Measurements from ENCODE around the gene ULBP1.
"Not testable (repeated sequence)": the region's sequence is repeated elsewhere in the genome, so short reads cannot be mapped to it uniquely, and the experiment has no call there.

Gene ULBP1

GRCh38 chr6:149950423-149950822, 13.3 kb upstream of the ULBP1 start:
- Histone ChIP-seq H3K27ac (ENCODE audit: low read depth, low read length) (no peak overlapping the region), H3K9me3 (ENCODE audit: control insufficient read depth in 1 of 2, low read length in 2 of 2) (no peaks in the 10 kb centered on the region), H3K27me3 (ENCODE audit: control insufficient read depth in 1 of 2, insufficient read depth in 2 of 2, low read length in 2 of 2) (peaks cover 34 to 52% of the 10 kb centered on the region in 2 donors), H3K9ac (ENCODE audit: low read depth in 1 of 2, low read length in 2 of 2) (no peak overlapping the region), H3K36me3 (ENCODE audit: control insufficient read depth in 1 of 2, insufficient read depth in 2 of 2, low read length in 2 of 2) (no peaks in the 10 kb centered on the region), H3K4me3 (ENCODE audit: low read depth in 1 of 2, low read length in 2 of 2) (no peak overlapping the region), H3K4me1 (ENCODE audit: control insufficient read depth in 1 of 2, insufficient read depth in 2 of 2, low read length in 2 of 2) (no peaks in the 10 kb centered on the region)

DNA sequence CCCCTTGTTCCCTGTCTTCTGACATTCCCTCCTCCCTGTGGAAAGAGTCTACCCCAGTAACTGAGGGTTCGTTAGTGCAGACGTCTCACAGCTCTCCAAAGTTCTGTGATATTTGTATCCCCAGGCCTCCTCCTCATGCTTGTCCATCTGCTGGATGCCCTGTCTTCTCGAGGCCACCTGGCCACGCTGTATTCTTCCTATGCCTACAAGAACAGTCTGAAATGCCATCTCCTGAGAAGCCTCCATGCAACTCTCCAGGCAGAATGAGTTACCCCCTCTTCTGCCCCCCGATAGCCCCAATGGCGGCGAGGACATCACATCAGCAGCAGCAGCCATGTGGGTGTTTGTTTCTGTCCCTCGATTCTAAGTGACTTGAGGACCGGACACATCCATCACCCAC, 12.6 kb upstream of the ULBP1 start:
- no peaks in the 10 kb centered on the region for H3K36me3 ChIP-seq (ENCODE audit: control insufficient read depth in 1 of 2, insufficient read depth in 2 of 2, low read length in 2 of 2)
- H3K9me3 ChIP-seq (ENCODE audit: control insufficient read depth in 1 of 2, low read length in 2 of 2): no peaks in the 10 kb centered on the region
- no peak overlapping the region for H3K9ac ChIP-seq (ENCODE audit: low read depth in 1 of 2, low read length in 2 of 2)
- H3K27ac ChIP-seq (ENCODE audit: low read depth, low read length): no peak overlapping the region
- H3K4me3 ChIP-seq (ENCODE audit: low read depth in 1 of 2, low read length in 2 of 2): no peak overlapping the region
- peaks cover 41 to 59% of the 10 kb centered on the region in 2 donors for H3K27me3 ChIP-seq (ENCODE audit: control insufficient read depth in 1 of 2, insufficient read depth in 2 of 2, low read length in 2 of 2)
- H3K4me1 ChIP-seq (ENCODE audit: control insufficient read depth in 1 of 2, insufficient read depth in 2 of 2, low read length in 2 of 2): no peaks in the 10 kb centered on the region

GRCh38 chr6:149951626-149952025, 12.1 kb upstream of the ULBP1 start:
- Histone ChIP-seq H3K36me3 (ENCODE audit: control insufficient read depth in 1 of 2, insufficient read depth in 2 of 2, low read length in 2 of 2) (no peaks in the 10 kb centered on the region), H3K9ac (ENCODE audit: low read depth in 1 of 2, low read length in 2 of 2) (no peak overlapping the region), H3K9me3 (ENCODE audit: control insufficient read depth in 1 of 2, low read length in 2 of 2) (no peaks in the 10 kb centered on the region), H3K4me1 (ENCODE audit: control insufficient read depth in 1 of 2, insufficient read depth in 2 of 2, low read length in 2 of 2) (no peaks in the 10 kb centered on the region), H3K4me3 (ENCODE audit: low read depth in 1 of 2, low read length in 2 of 2) (no peak overlapping the region), H3K27me3 (ENCODE audit: control insufficient read depth in 1 of 2, insufficient read depth in 2 of 2, low read length in 2 of 2) (peaks cover 43 to 57% of the 10 kb centered on the region in 2 donors), H3K27ac (ENCODE audit: low read depth, low read length) (no peak overlapping the region)

DNA sequence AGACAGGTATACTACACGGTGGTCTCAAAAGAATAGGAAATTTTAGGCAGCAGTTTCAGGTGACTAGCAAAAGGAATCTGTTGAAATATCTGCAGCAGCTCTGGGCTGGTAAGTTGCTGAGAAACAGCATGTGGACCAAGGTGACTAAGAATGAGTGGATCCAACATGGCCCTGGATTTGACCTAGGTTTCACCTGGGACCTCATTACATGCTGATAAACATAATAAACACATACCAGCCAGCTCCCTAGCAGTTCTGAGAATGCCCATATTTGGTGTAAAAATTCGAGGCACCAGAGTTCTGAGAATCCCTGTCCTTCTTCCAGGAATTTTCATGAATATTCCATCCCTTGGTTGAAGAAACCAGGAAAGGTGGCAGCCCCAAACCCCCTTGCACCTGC, 10.4 kb upstream of the ULBP1 start:
- H3K9ac ChIP-seq (ENCODE audit: low read depth in 1 of 2, low read length in 2 of 2); H3K9me3 ChIP-seq (ENCODE audit: control insufficient read depth in 1 of 2, low read length in 2 of 2); H3K4me3 ChIP-seq (ENCODE audit: low read depth in 1 of 2, low read length in 2 of 2); H3K4me1 ChIP-seq (ENCODE audit: control insufficient read depth in 1 of 2, insufficient read depth in 2 of 2, low read length in 2 of 2); H3K36me3 ChIP-seq (ENCODE audit: control insufficient read depth in 1 of 2, insufficient read depth in 2 of 2, low read length in 2 of 2); H3K27ac ChIP-seq (ENCODE audit: low read depth, low read length): not testable (repeated sequence)
- peaks cover 43 to 55% of the 10 kb centered on the region in 2 donors for H3K27me3 ChIP-seq (ENCODE audit: control insufficient read depth in 1 of 2, insufficient read depth in 2 of 2, low read length in 2 of 2)

DNA sequence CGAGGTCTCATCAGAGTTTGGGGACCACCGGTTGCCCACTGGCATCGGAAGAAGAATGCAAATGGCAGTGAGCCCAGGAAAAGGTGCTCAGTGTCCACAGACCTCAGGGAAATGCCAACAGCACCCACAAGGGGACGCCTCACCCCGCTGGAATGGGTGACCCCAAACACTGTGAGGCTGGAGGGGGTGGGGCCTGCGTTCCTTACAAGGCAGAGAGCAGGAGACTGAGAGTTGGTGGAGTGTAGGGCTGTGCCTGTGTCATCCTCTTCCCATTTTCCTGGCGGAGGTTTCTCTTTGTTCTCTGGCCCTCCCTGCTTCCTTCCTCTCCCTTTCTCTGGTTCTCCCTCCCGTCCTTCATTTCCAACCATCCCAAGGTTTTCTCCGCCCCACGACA, 9.8 kb upstream of the ULBP1 start:
- H3K4me1 ChIP-seq (ENCODE audit: control insufficient read depth in 1 of 2, insufficient read depth in 2 of 2, low read length in 2 of 2); H3K9ac ChIP-seq (ENCODE audit: low read depth in 1 of 2, low read length in 2 of 2); H3K36me3 ChIP-seq (ENCODE audit: control insufficient read depth in 1 of 2, insufficient read depth in 2 of 2, low read length in 2 of 2); H3K27ac ChIP-seq (ENCODE audit: low read depth, low read length); H3K4me3 ChIP-seq (ENCODE audit: low read depth in 1 of 2, low read length in 2 of 2); H3K9me3 ChIP-seq (ENCODE audit: control insufficient read depth in 1 of 2, low read length in 2 of 2): not testable (repeated sequence)
- peaks cover 44 to 52% of the 10 kb centered on the region in 2 donors for H3K27me3 ChIP-seq (ENCODE audit: control insufficient read depth in 1 of 2, insufficient read depth in 2 of 2, low read length in 2 of 2)

GRCh38 chr6:149954328-149954983, 9.3 kb upstream of the ULBP1 start:
- not testable (repeated sequence) for H3K4me1 ChIP-seq (ENCODE audit: control insufficient read depth in 1 of 2, insufficient read depth in 2 of 2, low read length in 2 of 2); H3K4me3 ChIP-seq (ENCODE audit: low read depth in 1 of 2, low read length in 2 of 2); H3K9me3 ChIP-seq (ENCODE audit: control insufficient read depth in 1 of 2, low read length in 2 of 2); H3K27ac ChIP-seq (ENCODE audit: low read depth, low read length); H3K9ac ChIP-seq (ENCODE audit: low read depth in 1 of 2, low read length in 2 of 2); H3K36me3 ChIP-seq (ENCODE audit: control insufficient read depth in 1 of 2, insufficient read depth in 2 of 2, low read length in 2 of 2)
- H3K27me3 ChIP-seq (ENCODE audit: control insufficient read depth in 1 of 2, insufficient read depth in 2 of 2, low read length in 2 of 2): peaks cover 50 to 56% of the 10 kb centered on the region in 2 donors

DNA sequence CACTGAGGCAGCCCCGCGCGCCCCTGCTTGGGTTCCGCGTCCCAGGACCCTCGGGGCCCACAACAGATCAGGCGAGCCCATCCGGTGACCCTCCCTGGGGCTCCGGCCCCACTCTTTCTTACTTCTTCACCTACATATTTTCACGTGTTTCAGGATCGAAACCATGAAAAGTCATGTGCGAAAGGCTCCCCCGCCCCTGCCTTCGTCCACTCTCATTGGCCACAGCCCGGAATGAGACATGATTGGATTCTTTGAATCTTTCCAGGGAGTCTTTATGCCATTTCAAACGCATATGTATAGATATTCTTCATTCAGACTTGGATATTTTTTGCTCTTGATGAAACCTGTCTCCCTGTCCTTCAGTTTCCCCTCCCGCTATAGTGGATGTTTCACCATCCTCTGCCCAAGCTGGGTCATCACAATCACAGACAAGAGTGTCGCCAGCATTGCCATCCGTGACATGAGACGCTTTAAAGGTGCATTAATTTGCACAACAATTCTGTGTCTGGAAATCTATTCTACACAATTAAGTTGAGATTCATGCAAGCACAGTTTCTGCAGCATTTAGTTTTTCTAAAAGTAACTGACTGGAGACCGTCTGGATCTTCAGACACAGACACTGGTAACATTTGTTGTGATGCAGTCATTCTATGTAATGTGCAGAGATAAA, 8.6 kb upstream of the ULBP1 start:
- H3K4me3 ChIP-seq (ENCODE audit: low read depth in 1 of 2, low read length in 2 of 2): not testable (repeated sequence)

DNA sequence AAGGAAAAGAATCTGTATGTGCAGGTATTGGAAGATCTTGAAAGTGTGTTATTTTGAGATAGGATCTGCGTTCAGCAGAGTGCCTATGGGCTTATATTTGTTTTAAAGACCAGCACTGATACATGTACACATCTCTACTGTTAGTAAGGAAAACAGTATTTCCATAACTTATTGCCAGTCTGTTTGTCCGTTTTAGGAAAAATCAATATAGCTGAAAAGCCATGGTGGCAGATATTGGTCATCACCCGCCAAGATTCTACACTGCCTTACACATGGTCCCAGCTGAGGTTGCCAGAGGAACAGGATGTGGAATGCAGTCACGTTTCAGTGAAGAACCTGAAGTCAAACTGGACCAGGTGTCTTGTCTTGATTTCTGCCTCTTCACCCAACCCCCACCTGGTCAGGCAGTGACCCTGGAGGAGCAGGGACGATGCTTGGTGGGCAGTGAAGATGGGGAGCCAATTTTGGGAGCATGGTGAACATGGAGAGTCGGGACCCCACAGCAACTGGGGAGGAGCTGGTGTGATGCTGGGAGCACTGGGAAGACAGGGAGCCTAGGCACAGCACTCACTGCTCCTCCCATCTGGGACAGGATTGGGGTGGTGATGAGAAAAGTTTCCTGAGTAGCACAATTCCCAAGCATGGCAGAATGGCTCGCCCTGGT, 8.0 kb upstream of the ULBP1 start:
- not testable (repeated sequence) for H3K36me3 ChIP-seq (ENCODE audit: control insufficient read depth in 1 of 2, insufficient read depth in 2 of 2, low read length in 2 of 2); H3K27ac ChIP-seq (ENCODE audit: low read depth, low read length); H3K9me3 ChIP-seq (ENCODE audit: control insufficient read depth in 1 of 2, low read length in 2 of 2); H3K9ac ChIP-seq (ENCODE audit: low read depth in 1 of 2, low read length in 2 of 2); H3K4me1 ChIP-seq (ENCODE audit: control insufficient read depth in 1 of 2, insufficient read depth in 2 of 2, low read length in 2 of 2); H3K4me3 ChIP-seq (ENCODE audit: low read depth in 1 of 2, low read length in 2 of 2)
- peaks cover 50 to 53% of the 10 kb centered on the region in 2 donors for H3K27me3 ChIP-seq (ENCODE audit: control insufficient read depth in 1 of 2, insufficient read depth in 2 of 2, low read length in 2 of 2)

More for the DNA sequence above, 8.6 kb upstream of the ULBP1 start:
- not testable (repeated sequence) for H3K36me3 ChIP-seq (ENCODE audit: control insufficient read depth in 1 of 2, insufficient read depth in 2 of 2, low read length in 2 of 2); H3K27ac ChIP-seq (ENCODE audit: low read depth, low read length); H3K9ac ChIP-seq (ENCODE audit: low read depth in 1 of 2, low read length in 2 of 2); H3K4me1 ChIP-seq (ENCODE audit: control insufficient read depth in 1 of 2, insufficient read depth in 2 of 2, low read length in 2 of 2); H3K9me3 ChIP-seq (ENCODE audit: control insufficient read depth in 1 of 2, low read length in 2 of 2)
- H3K27me3 ChIP-seq (ENCODE audit: control insufficient read depth in 1 of 2, insufficient read depth in 2 of 2, low read length in 2 of 2): peaks cover 51 to 56% of the 10 kb centered on the region in 2 donors

- H3K9me3 ChIP-seq (ENCODE audit: control insufficient read depth in 1 of 2, low read length in 2 of 2); H3K4me1 ChIP-seq (ENCODE audit: control insufficient read depth in 1 of 2, insufficient read depth in 2 of 2, low read length in 2 of 2); H3K4me3 ChIP-seq (ENCODE audit: low read depth in 1 of 2, low read length in 2 of 2); H3K36me3 ChIP-seq (ENCODE audit: control insufficient read depth in 1 of 2, insufficient read depth in 2 of 2, low read length in 2 of 2); H3K9ac ChIP-seq (ENCODE audit: low read depth in 1 of 2, low read length in 2 of 2); H3K27ac ChIP-seq (ENCODE audit: low read depth, low read length): not testable (repeated sequence)
- H3K27me3 ChIP-seq (ENCODE audit: control insufficient read depth in 1 of 2, insufficient read depth in 2 of 2, low read length in 2 of 2): peaks cover 47 to 55% of the 10 kb centered on the region in 2 donors
Measured at GRCh38 chr6:149958124-149958523, 5.6 kb upstream of the ULBP1 start.

DNA sequence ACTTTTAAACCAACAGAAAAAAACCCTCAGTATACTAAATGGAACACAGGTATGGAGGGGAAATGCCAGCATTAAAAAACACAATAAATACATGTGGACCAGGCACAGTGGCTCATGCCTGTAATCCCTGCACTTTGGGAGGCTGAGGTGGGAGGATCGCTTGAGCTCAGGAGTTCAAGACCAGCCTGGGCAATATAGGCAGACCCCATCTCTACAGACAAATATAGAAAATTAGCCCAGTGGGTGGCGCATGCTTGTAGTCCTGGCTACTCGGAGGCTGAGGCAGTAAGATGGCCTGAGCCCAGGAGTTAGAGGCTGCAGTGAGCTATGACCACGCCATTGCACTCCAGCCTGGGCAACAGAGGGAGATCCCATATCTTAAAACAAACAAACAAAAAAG, 3.9 kb upstream of the ULBP1 start:
- H3K27ac ChIP-seq (ENCODE audit: low read depth, low read length); H3K4me3 ChIP-seq (ENCODE audit: low read depth in 1 of 2, low read length in 2 of 2); H3K9me3 ChIP-seq (ENCODE audit: control insufficient read depth in 1 of 2, low read length in 2 of 2); H3K9ac ChIP-seq (ENCODE audit: low read depth in 1 of 2, low read length in 2 of 2); H3K36me3 ChIP-seq (ENCODE audit: control insufficient read depth in 1 of 2, insufficient read depth in 2 of 2, low read length in 2 of 2): not testable (repeated sequence)
- Histone ChIP-seq H3K4me1 (ENCODE audit: control insufficient read depth in 1 of 2, insufficient read depth in 2 of 2, low read length in 2 of 2) (peaks cover 7 to 17% of the 10 kb centered on the region in 2 donors), H3K27me3 (ENCODE audit: control insufficient read depth in 1 of 2, insufficient read depth in 2 of 2, low read length in 2 of 2) (peaks cover 59 to 61% of the 10 kb centered on the region in 2 donors)
